H9 (cell line): ENCODE results near the gene BBX. TPM values are rescaled to one million over a fixed set of nuclear protein-coding genes. Genes with fewer than 3 reads are reported as not detected.

Experiments used
- DNase-seq: peaks from one replicate; pipeline ENCODE4 v3.0.0-alpha.2; 2017
- H2AFZ ChIP-seq: one replicate; pipeline ENCODE4 v1.6.1; 2013; ENCODE audit warnings: mild to moderate bottlenecking, low read length, control low read depth, moderate library complexity
- H2AK5ac ChIP-seq: 2 replicates; pipeline ENCODE4 v1.6.1; 2013; ENCODE audit warnings: low read length, control low read depth, mixed read lengths; ENCODE audit not compliant: insufficient read length
- H2BK120ac ChIP-seq: one replicate; pipeline ENCODE4 v1.6.1; 2013; ENCODE audit warnings: low read depth, mild to moderate bottlenecking, low read length, control low read depth, inconsistent platforms; ENCODE audit not compliant: poor library complexity, severe bottlenecking
- H2BK12ac ChIP-seq: 2 replicates; pipeline ENCODE4 v1.6.1; 2013; ENCODE audit warnings: low read length, control low read depth, mixed read lengths, low read depth; ENCODE audit not compliant: insufficient read length
- H2BK15ac ChIP-seq: 2 replicates; pipeline ENCODE4 v1.6.1; 2013; ENCODE audit warnings: low read depth, low read length, control low read depth
- H2BK20ac ChIP-seq: one replicate; pipeline ENCODE4 v1.6.1; 2013; ENCODE audit warnings: low read depth, mild to moderate bottlenecking, low read length, control low read depth, inconsistent platforms; ENCODE audit not compliant: poor library complexity, severe bottlenecking
- H2BK5ac ChIP-seq: 2 replicates; pipeline ENCODE4 v1.6.1; 2013; ENCODE audit warnings: low read length, control low read depth, mixed read lengths; ENCODE audit not compliant: insufficient read length
- H3K14ac ChIP-seq: 2 replicates; pipeline ENCODE4 v1.6.1; 2013; ENCODE audit warnings: low read length, control low read depth; ENCODE audit not compliant: insufficient read depth
- H3K18ac ChIP-seq: 2 replicates; pipeline ENCODE4 v1.6.1; 2013; ENCODE audit warnings: low read depth, mild to moderate bottlenecking, mixed read lengths, low read length, control low read depth; ENCODE audit not compliant: insufficient read length
- H3K23ac ChIP-seq: 2 replicates; pipeline ENCODE4 v1.6.1; 2013; ENCODE audit warnings: low read length, control low read depth, mixed read lengths, low read depth; ENCODE audit not compliant: insufficient read length
- H3K23me2 ChIP-seq: 2 replicates; pipeline ENCODE4 v1.6.1; 2013; ENCODE audit warnings: low read depth, mild to moderate bottlenecking, mixed read lengths, low read length, control low read depth; ENCODE audit not compliant: insufficient read length, poor library complexity, severe bottlenecking
- H3K27ac ChIP-seq: 2 replicates; pipeline ENCODE4 v1.5.1; 2013; ENCODE audit warnings: low read length, control low read depth, mixed read lengths, low read depth; ENCODE audit not compliant: insufficient read length
- H3K27me3 ChIP-seq: 2 replicates; pipeline ENCODE4 v1.6.1; 2013; ENCODE audit warnings: low read length, control low read depth, inconsistent platforms; ENCODE audit not compliant: insufficient read depth
- H3K4ac ChIP-seq: 2 replicates; pipeline ENCODE4 v1.6.1; 2013; ENCODE audit warnings: low read depth, mild to moderate bottlenecking, control low read depth, inconsistent platforms, low read length, moderate library complexity
- H3K4me1 ChIP-seq: 2 replicates; pipeline ENCODE4 v1.6.1; 2013; ENCODE audit warnings: low read length, control low read depth, inconsistent platforms; ENCODE audit not compliant: insufficient read depth
- H3K4me2 ChIP-seq: 2 replicates; pipeline ENCODE4 v1.6.1; 2013; ENCODE audit warnings: low read length, control low read depth, mixed read lengths; ENCODE audit not compliant: insufficient read length, insufficient read depth
- H3K56ac ChIP-seq: 2 replicates; pipeline ENCODE4 v1.6.1; 2013; ENCODE audit warnings: low read depth, mild to moderate bottlenecking, mixed read lengths, low read length, control low read depth; ENCODE audit not compliant: insufficient read length
- H3K79me1 ChIP-seq: 2 replicates; pipeline ENCODE4 v1.6.1; 2013; ENCODE audit warnings: low read depth, mild to moderate bottlenecking, moderate library complexity, low read length, control low read depth, inconsistent platforms; ENCODE audit not compliant: insufficient read depth, poor library complexity, severe bottlenecking
- H3K79me2 ChIP-seq: 2 replicates; pipeline ENCODE4 v1.6.1; 2013; ENCODE audit warnings: low read length, control low read depth, inconsistent platforms; ENCODE audit not compliant: insufficient read depth
- H3K9ac ChIP-seq: 2 replicates; pipeline ENCODE4 v1.6.1; 2013; ENCODE audit warnings: low read length, control low read depth, mixed read lengths; ENCODE audit not compliant: insufficient read length; ENCODE audit errors: extremely low read depth
- H3K9me3 ChIP-seq: one replicate; pipeline ENCODE4 v1.6.1; 2013; ENCODE audit warnings: low read depth, low read length, inconsistent platforms; ENCODE audit not compliant: control insufficient read depth
- H3T11ph ChIP-seq: one replicate; pipeline ENCODE4 v1.6.1; 2013; ENCODE audit warnings: mild to moderate bottlenecking, low read length, control low read depth, inconsistent platforms
- H4K20me1 ChIP-seq: one replicate; pipeline ENCODE4 v1.6.1; 2013; ENCODE audit not compliant: control insufficient read depth, insufficient read length, insufficient read depth
- H4K5ac ChIP-seq: 2 replicates; pipeline ENCODE4 v1.6.1; 2013; ENCODE audit warnings: low read depth, mild to moderate bottlenecking, mixed read lengths, low read length, control low read depth; ENCODE audit not compliant: insufficient read length
- H4K8ac ChIP-seq: replicated peaks from 2 replicates; pipeline ENCODE4 v1.6.1; 2013; ENCODE audit warnings: low read length, control low read depth, mixed read lengths, low read depth; ENCODE audit not compliant: insufficient read length
- H4K91ac ChIP-seq: 2 replicates; pipeline ENCODE4 v1.6.1; 2013; ENCODE audit warnings: low read depth, mild to moderate bottlenecking, moderate library complexity, mixed read lengths, low read length, control low read depth; ENCODE audit not compliant: insufficient read length
- H3K27ac Mint-ChIP-seq, 3 experiments: 2 replicates in 2 of 3; 3 replicates in 1 of 3; pipeline ENCODE4 v1.8.0; 2020 to 2021; ENCODE audit warnings: mixed read lengths in 3 of 3, mild to moderate bottlenecking in 1 of 3, moderate library complexity in 1 of 3
- H3K27me3 Mint-ChIP-seq: 2 replicates; pipeline ENCODE4 v1.8.0; 2021; ENCODE audit warnings: low read depth, mild to moderate bottlenecking, moderate library complexity, mixed read lengths
- H3K36me3 Mint-ChIP-seq, 3 experiments: 2 replicates in 2 of 3; 3 replicates in 1 of 3; pipeline ENCODE4 v1.8.0; 2020 to 2021; ENCODE audit warnings: low read depth in 3 of 3, mixed read lengths in 3 of 3; ENCODE audit not compliant: insufficient read depth in 1 of 3
- H3K4me1 Mint-ChIP-seq, 2 experiments: 2 replicates each; pipeline ENCODE4 v1.8.0; 2020; ENCODE audit warnings: mixed read lengths in 2 of 2
- H3K4me3 Mint-ChIP-seq, 2 experiments: 2 replicates in 1 of 2; 3 replicates in 1 of 2; pipeline ENCODE4 v1.8.0; 2020 to 2021; ENCODE audit warnings: mild to moderate bottlenecking in 2 of 2, mixed read lengths in 2 of 2, moderate library complexity in 1 of 2
- H3K9me3 Mint-ChIP-seq, 2 experiments: 2 replicates in 1 of 2; 3 replicates in 1 of 2; pipeline ENCODE4 v1.8.0; 2020; ENCODE audit warnings: mild to moderate bottlenecking in 2 of 2, mixed read lengths in 2 of 2, moderate library complexity in 1 of 2
- WGBS: extraction: QIAGEN DNeasy Blood & Tissue Kit; methylation state at CpG from one replicate; pipeline ENCODE4 v1.1.7; 2013; ENCODE audit warnings: missing lambda C conversion rate, low lambda C conversion rate, mixed read lengths; ENCODE audit not compliant: insufficient read length; ENCODE audit errors: extremely low coverage; 5-methylcytosine and 5-hydroxymethylcytosine counted together
- total RNA-seq: library from RNA; stranded (reverse); gene quantifications from 2 replicates; pipeline ENCODE4 v1.2.1, GENCODE V29; 2021
- TF ChIP-seq, protein P1 (sequence below): fragments of 200-600 bp; sonication (generic); conservative IDR thresholded peaks from 3 replicates; pipeline ENCODE4 v1.8.0; 2021; ENCODE audit warnings: antibody characterized with exemption, mild to moderate bottlenecking

Gene BBX
- total RNA-seq, 1 experiment from 2014 or later: 34.8 TPM

DNA sequence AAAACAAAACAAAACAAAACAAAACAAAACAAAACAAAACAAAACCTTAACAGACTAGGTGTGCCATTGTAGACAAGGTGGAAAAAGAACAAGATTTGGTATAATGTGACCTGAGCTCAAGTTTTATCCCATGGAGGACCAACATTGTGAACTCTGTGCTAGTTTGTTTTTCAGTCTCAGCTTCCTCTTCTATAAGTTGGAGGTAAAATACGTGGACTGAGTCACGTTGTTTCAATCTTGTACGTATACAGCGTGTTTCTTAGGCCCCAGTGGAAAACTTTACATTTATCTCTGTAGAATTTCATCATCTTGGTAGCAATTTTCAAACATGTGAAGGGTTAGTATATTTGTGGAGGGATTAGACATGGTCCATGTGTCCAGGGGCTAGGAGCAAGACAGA is 306.4 kb downstream of the BBX start:
- no peak overlapping the region for H2BK15ac ChIP-seq
- no peaks in the 10 kb centered on the region for H3K4me1 ChIP-seq
- H3K27ac ChIP-seq: no peak overlapping the region
- no peaks in the 10 kb centered on the region; the same call in 1 of the 2 replicates for H3K27me3 Mint-ChIP-seq
- H4K91ac ChIP-seq: no peak overlapping the region
- H3K9ac ChIP-seq: no peak overlapping the region
- no peaks in the 10 kb centered on the region for H3K36me3 Mint-ChIP-seq
- no peak overlapping the region for H3K4me3 Mint-ChIP-seq
- H2BK120ac ChIP-seq: no peak overlapping the region
- no peak overlapping the region for H4K8ac ChIP-seq
- no peak overlapping the region for H2BK12ac ChIP-seq
- H4K5ac ChIP-seq: no peak overlapping the region
- H3K9me3 Mint-ChIP-seq: no peaks in the 10 kb centered on the region
- H3K18ac ChIP-seq: no peak overlapping the region
- H3K27ac Mint-ChIP-seq: no peak overlapping the region
- H3K4me2 ChIP-seq: no peak overlapping the region
- TF ChIP-seq, protein P1, sequence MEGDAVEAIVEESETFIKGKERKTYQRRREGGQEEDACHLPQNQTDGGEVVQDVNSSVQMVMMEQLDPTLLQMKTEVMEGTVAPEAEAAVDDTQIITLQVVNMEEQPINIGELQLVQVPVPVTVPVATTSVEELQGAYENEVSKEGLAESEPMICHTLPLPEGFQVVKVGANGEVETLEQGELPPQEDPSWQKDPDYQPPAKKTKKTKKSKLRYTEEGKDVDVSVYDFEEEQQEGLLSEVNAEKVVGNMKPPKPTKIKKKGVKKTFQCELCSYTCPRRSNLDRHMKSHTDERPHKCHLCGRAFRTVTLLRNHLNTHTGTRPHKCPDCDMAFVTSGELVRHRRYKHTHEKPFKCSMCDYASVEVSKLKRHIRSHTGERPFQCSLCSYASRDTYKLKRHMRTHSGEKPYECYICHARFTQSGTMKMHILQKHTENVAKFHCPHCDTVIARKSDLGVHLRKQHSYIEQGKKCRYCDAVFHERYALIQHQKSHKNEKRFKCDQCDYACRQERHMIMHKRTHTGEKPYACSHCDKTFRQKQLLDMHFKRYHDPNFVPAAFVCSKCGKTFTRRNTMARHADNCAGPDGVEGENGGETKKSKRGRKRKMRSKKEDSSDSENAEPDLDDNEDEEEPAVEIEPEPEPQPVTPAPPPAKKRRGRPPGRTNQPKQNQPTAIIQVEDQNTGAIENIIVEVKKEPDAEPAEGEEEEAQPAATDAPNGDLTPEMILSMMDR: no peak
- no peak overlapping the region for H3T11ph ChIP-seq
- no peaks in the 10 kb centered on the region for H3K79me2 ChIP-seq
- H4K20me1 ChIP-seq: no peaks in the 10 kb centered on the region
- H2BK5ac ChIP-seq: no peak overlapping the region
- no peaks in the 10 kb centered on the region for H3K9me3 ChIP-seq
- no peak overlapping the region for H2AK5ac ChIP-seq
- no peak overlapping the region for H2BK20ac ChIP-seq
- H3K23me2 ChIP-seq: no peaks in the 10 kb centered on the region
- H3K27me3 ChIP-seq: no peaks in the 10 kb centered on the region
- H2AFZ ChIP-seq: no peak overlapping the region
- H3K4ac ChIP-seq: no peak overlapping the region
- H3K79me1 ChIP-seq: no peaks in the 10 kb centered on the region
- H3K56ac ChIP-seq: no peak overlapping the region
- WGBS: no CpG with 5 or more reads among the region's 4 CpGs
- no peak overlapping the region for H3K23ac ChIP-seq
- peaks cover 0 to 6% of the 10 kb centered on the region in 2 experiments; a peak in 1 of 4 replicates for H3K4me1 Mint-ChIP-seq
- no peak for DNase-seq
- no peak overlapping the region for H3K14ac ChIP-seq
